ENCODE results near the gene ZFYVE28.

GRCh38 chr4:2261110-2261852 is 157.2 kb downstream of the ZFYVE28 start:
- TF ChIP-seq CTCF (conservative IDR thresholded peaks at IDR 0.05 in 1 of 2, IDR thresholded peaks at IDR 0.05 in 1 of 2; ENCODE audit: extremely low read depth in 1 of 2, insufficient read depth in 1 of 2, low read depth in 1 of 2, low read length in 2 of 2) (peak in 1 of 2 donors; percentile 3), EZH2 (IDR thresholded peaks at IDR 0.05; ENCODE audit: borderline replicate concordance, low read length) (no peak)

Measured in mammary epithelial cell (primary cell).